B cell (primary cell): ENCODE results near the gene IL20RB. TPM values are rescaled to one million over a fixed set of nuclear protein-coding genes. Genes with fewer than 3 reads are reported as not detected.
"Not testable (repeated sequence)": the region's sequence is repeated elsewhere in the genome, so short reads cannot be mapped to it uniquely, and the experiment has no call there.

Experiments used
- ATAC-seq: fragments of 200-7000 bp; cut with Tn5 transposase; one replicate; pipeline ENCODE4 v1.10.0; 2021; ENCODE audit warnings: low read depth, mild to moderate bottlenecking, moderate number of reproducible peaks, moderate library complexity
- CTCF ChIA-PET: fragments of 350-600 bp; sonication (Branson Sonifier 250); formaldehyde crosslinking; loops from one replicate; lab custom pipeline; 2021; ENCODE audit warnings: antibody characterized with exemption, inconsistent platforms; lab: Charles Lee
- POLR2A ChIA-PET: fragments of 350-600 bp; sonication (Branson Sonifier 250); formaldehyde crosslinking; loops from one replicate; lab custom pipeline; 2021; ENCODE audit warnings: antibody characterized with exemption; lab: Charles Lee
- DNase-seq: peaks from one replicate; pipeline ENCODE4 v3.0.0; 2013
- H2AFZ ChIP-seq: 2 replicates; pipeline ENCODE4 v1.6.1; 2012; ENCODE audit warnings: mild to moderate bottlenecking, low read depth, low read length; ENCODE audit not compliant: insufficient read depth, poor library complexity, severe bottlenecking
- H3K27ac ChIP-seq, 2 donors: 1 replicate in 1 of 2; 2 replicates in 1 of 2; pipeline ENCODE4 v1.5.1; 2012 to 2013; ENCODE audit warnings: low read length in 2 of 2, mild to moderate bottlenecking in 2 of 2, moderate library complexity in 1 of 2
- H3K27me3 ChIP-seq, 4 experiments: fragments of 200-600 bp in 1 of 4; sonication (generic) in 1 of 4; replicated peaks in 1 of 4; 1 replicate in 2 of 4; 2 replicates in 2 of 4; pipeline versions ENCODE4 v1.6.1 to v1.7.0; 2013 to 2016; ENCODE audit warnings: low read length in 3 of 4, mild to moderate bottlenecking in 2 of 4, mixed read lengths in 1 of 4, moderate library complexity in 1 of 4; ENCODE audit not compliant: insufficient read depth in 4 of 4, control insufficient read depth in 3 of 4; ENCODE audit errors: control extremely low read depth in 1 of 4
- H3K36me3 ChIP-seq, 2 experiments: replicated peaks in 1 of 2; 1 replicate in 1 of 2; 2 replicates in 1 of 2; pipeline versions ENCODE4 v1.6.1 to v1.7.1; 2013; ENCODE audit warnings: low read length in 1 of 2; ENCODE audit not compliant: insufficient read depth in 2 of 2, control insufficient read depth in 1 of 2; ENCODE audit errors: control extremely low read depth in 1 of 2, extremely low read depth in 1 of 2
- H3K4me1 ChIP-seq, 2 donors: fragments of 200-600 bp in 1 of 2; sonication (generic) in 1 of 2; 1 replicate in 1 of 2; 2 replicates in 1 of 2; pipeline versions ENCODE4 v1.5.1 to v1.6.1; 2013 to 2017; ENCODE audit warnings: low read length in 2 of 2; ENCODE audit not compliant: control insufficient read depth in 2 of 2, insufficient read depth in 2 of 2
- H3K4me2 ChIP-seq: replicated peaks from 2 replicates; pipeline ENCODE3; 2012; ENCODE audit warnings: mild to moderate bottlenecking, low read depth, low read length; ENCODE audit not compliant: poor library complexity, severe bottlenecking
- H3K4me3 ChIP-seq, 5 experiments: fragments of 200-600 bp in 1 of 5; sonication (generic) in 1 of 5; 1 replicate in 3 of 5; 2 replicates in 2 of 5; pipeline versions ENCODE4 v1.5.1 to v1.7.0; 2011 to 2016; ENCODE audit warnings: low read length in 4 of 5, mild to moderate bottlenecking in 4 of 5, low read depth in 2 of 5, control low read depth in 1 of 5, moderate library complexity in 1 of 5; ENCODE audit not compliant: insufficient read depth in 1 of 5; ENCODE audit errors: control extremely low read depth in 1 of 5, extremely low read depth in 1 of 5
- H3K79me2 ChIP-seq: fragments of 200-600 bp; sonication (generic); one replicate; pipeline ENCODE4 v1.6.0; 2016; ENCODE audit warnings: low read length; ENCODE audit not compliant: control insufficient read depth, insufficient read depth
- H3K9ac ChIP-seq: fragments of 200-600 bp; sonication (generic); 2 replicates; pipeline ENCODE4 v1.6.1; 2017; ENCODE audit warnings: mild to moderate bottlenecking, low read length, moderate library complexity
- H3K9me3 ChIP-seq, 3 donors: one replicate each; pipeline versions ENCODE4 v1.6.1 to v1.7.1; 2013; ENCODE audit warnings: low read length in 2 of 3; ENCODE audit not compliant: control insufficient read depth in 2 of 3, insufficient read depth in 1 of 3; ENCODE audit errors: control extremely low read depth in 1 of 3
- H4K20me1 ChIP-seq: 2 replicates; pipeline ENCODE4 v1.6.0; 2012; ENCODE audit warnings: mild to moderate bottlenecking, low read length; ENCODE audit not compliant: insufficient read depth, control insufficient read depth, poor library complexity, severe bottlenecking
- H3K27ac Mint-ChIP-seq: one replicate; pipeline ENCODE4 v1.8.0; 2021; ENCODE audit warnings: mixed read lengths
- H3K27me3 Mint-ChIP-seq: one replicate; pipeline ENCODE4 v1.8.0; 2021; ENCODE audit warnings: mixed read lengths
- H3K4me1 Mint-ChIP-seq: one replicate; pipeline ENCODE4 v1.8.0; 2021; ENCODE audit warnings: mixed read lengths
- H3K4me3 Mint-ChIP-seq: one replicate; pipeline ENCODE4 v1.8.0; 2021; ENCODE audit warnings: mixed read lengths
- H3K9me3 Mint-ChIP-seq: one replicate; pipeline ENCODE4 v1.8.0; 2022; ENCODE audit warnings: mixed read lengths; ENCODE audit not compliant: insufficient read depth
- CTCF ChIP-seq: fragments of 200-600 bp; IDR thresholded peaks from one replicate; pipeline ENCODE4 v1.8.0; 2022; ENCODE audit warnings: antibody characterized with exemption, mild to moderate bottlenecking
- EZH2 ChIP-seq: IDR thresholded peaks from 2 replicates; pipeline ENCODE4 v1.6.1; 2012; ENCODE audit warnings: borderline replicate concordance, low read depth, mild to moderate bottlenecking, moderate library complexity, low read length; ENCODE audit not compliant: insufficient read depth, poor library complexity, severe bottlenecking
- WGBS: methylation state at CpG from one replicate; pipeline ENCODE4 v1.1.5; 2013; ENCODE audit warnings: missing lambda C conversion rate; ENCODE audit not compliant: insufficient coverage; 5-methylcytosine and 5-hydroxymethylcytosine counted together
- intact Hi-C: fragments of 100-400 bp; cut with micrococcal nuclease; formaldehyde crosslinking; loops from one replicate; pipeline ENCODE4 v1.10.0; 2022
- polyA plus RNA-seq: library from polyadenylated mRNA; depleted of rRNA; stranded (reverse); fragments of >200 nt; gene quantifications from 2 replicates; pipeline ENCODE4 v1.2.3, GENCODE V29; 2012
- total RNA-seq, 2 donors: library from RNA; stranded (reverse); fragments of 120-200 nt in 1 of 2; gene quantifications; 1 replicate in 1 of 2; 2 replicates in 1 of 2; pipeline versions ENCODE4 v1.2.3 to v1.2.4, GENCODE V29; 2013 to 2022

IL20RB gene
- total and polyA plus RNA-seq, 2 donors (not counting 1 experiment from before 2014, with no cell fraction given): 0.22 to 0.84 TPM

GRCh38 chr3:137017316-137017715 lies 59.5 kb downstream of the IL20RB start:
- H3K4me2 ChIP-seq, H3K4me3 Mint-ChIP-seq, intact Hi-C loops, H2AFZ ChIP-seq, ATAC-seq, H3K27ac Mint-ChIP-seq, H3K9ac ChIP-seq, POLR2A ChIA-PET, H3K79me2 ChIP-seq, H3K4me1 Mint-ChIP-seq, H3K9me3 ChIP-seq, H3K9me3 Mint-ChIP-seq, H3K27ac ChIP-seq, H3K4me3 ChIP-seq, DNase-seq, H3K4me1 ChIP-seq, H3K27me3 Mint-ChIP-seq, H4K20me1 ChIP-seq, H3K36me3 ChIP-seq, H3K27me3 ChIP-seq: not testable (repeated sequence)
- CTCF ChIA-PET: interaction anchor here (4.3 to 6.5 kb wide), 3 partner anchors 265 to 941 kb away, joined by 66 to 147 read pairs (median 131); partner anchors contain the start of gene STAG1
- WGBS: no CpG with 5 or more reads among the region's 1 CpG

- CTCF ChIA-PET: interaction anchor here (0.6 to 1.4 kb wide), 4 partner anchors 9 to 469 kb away, joined by 3 to 5 read pairs (median 3); no protein-coding TSS in a partner anchor
- POLR2A ChIA-PET: no interaction called here
- Mint-ChIP-seq H3K27ac (no peak overlapping the region), H3K4me3 (no peak overlapping the region), H3K9me3 (no peaks in the 10 kb centered on the region), H3K4me1 (no peaks in the 10 kb centered on the region), H3K27me3 (peaks cover 14% of the 10 kb centered on the region)
- Histone ChIP-seq H4K20me1 (no peaks in the 10 kb centered on the region), H3K4me2 (no peak overlapping the region), H3K27ac (no peak overlapping the region), H3K4me3 (no peak overlapping the region), H3K79me2 (no peaks in the 10 kb centered on the region), H3K27me3 (no peaks in the 10 kb centered on the region), H3K4me1 (no peaks in the 10 kb centered on the region), H3K9me3 (no peaks in the 10 kb centered on the region), H2AFZ (no peak overlapping the region), H3K9ac (no peak overlapping the region), H3K36me3 (no peaks in the 10 kb centered on the region)
- no peak for TF ChIP-seq CTCF
- TF ChIP-seq EZH2: no peak
- ATAC-seq (no peak), DNase-seq (no peak)
- WGBS: 93% methylated on average over 3 of the region's 5 CpGs
- intact Hi-C loops: no loop called here
These were observed 62.5 kb downstream of the IL20RB start for GRCh38 chr3:137020315-137020714.
